Measurements from ENCODE around the gene DDX21.
"Not testable (repeated sequence)": the region's sequence is repeated elsewhere in the genome, so short reads cannot be mapped to it uniquely, and the experiment has no call there.

Gene DDX21

GRCh38 chr10:68955832-68956532 is at the start of gene DDX21:
Gene DDX21, plus strand, starts transcription at chr10:68956170. Its CDS starts 56 bp downstream, at chr10:68956226.
- peak; percentile 85 for DNase-seq

- no peak for DNase-seq
These were observed 31.4 kb upstream of the DDX21 start for GRCh38 chr10:68924593-68924992.

GRCh38 chr10:68925489-68925888 is 30.5 kb upstream of the DDX21 start:
- DNase-seq: no peak

- DNase-seq: not testable (repeated sequence)
These were observed 26.8 kb upstream of the DDX21 start for GRCh38 chr10:68929157-68929556.

GRCh38 chr10:68929888-68930287 is 26.1 kb upstream of the DDX21 start:
- not testable (repeated sequence) for DNase-seq

GRCh38 chr10:68932860-68933259 is 23.1 kb upstream of the DDX21 start:
- not testable (repeated sequence) for DNase-seq

- no peak for DNase-seq
These were observed 21.0 kb upstream of the DDX21 start for GRCh38 chr10:68934994-68935393.

- DNase-seq: no peak
These were observed 17.9 kb upstream of the DDX21 start for GRCh38 chr10:68938117-68938516.

- DNase-seq: no peak
These were observed 17.1 kb upstream of the DDX21 start for GRCh38 chr10:68938884-68939283.

- not testable (repeated sequence) for DNase-seq
These were observed 15.1 kb upstream of the DDX21 start for GRCh38 chr10:68940917-68941316.

GRCh38 chr10:68950598-68950997 is 5.4 kb upstream of the DDX21 start:
- DNase-seq: no peak

- DNase-seq: no peak
These were observed 1.1 kb upstream of the DDX21 start for GRCh38 chr10:68954904-68955303.

- no peak for DNase-seq
These were observed 577 bp upstream of the DDX21 start for GRCh38 chr10:68955355-68955831.

GRCh38 chr10:68957284-68957615 is 1.3 kb downstream of the DDX21 start:
- no peak for DNase-seq

- peak; percentile 1 for DNase-seq
These were observed 1.7 kb downstream of the DDX21 start for GRCh38 chr10:68957654-68958053.

- no peak for DNase-seq
These were observed 3.9 kb downstream of the DDX21 start for GRCh38 chr10:68959695-68960527.

GRCh38 chr10:68963151-68963550 is 7.2 kb downstream of the DDX21 start:
- DNase-seq: no peak

GRCh38 chr10:68973975-68974374 is 18.0 kb downstream of the DDX21 start:
- no peak for DNase-seq

GRCh38 chr10:68975936-68976473 is 20.0 kb downstream of the DDX21 start:
- not testable (repeated sequence) for DNase-seq

- not testable (repeated sequence) for DNase-seq
These were observed 23.8 kb downstream of the DDX21 start for GRCh38 chr10:68979738-68980137.

GRCh38 chr10:68981074-68981473 is 25.1 kb downstream of the DDX21 start:
- DNase-seq: no peak

- DNase-seq: no peak
These were observed 26.4 kb downstream of the DDX21 start for GRCh38 chr10:68982389-68982788.

- DNase-seq: no peak
These were observed 31.6 kb downstream of the DDX21 start for GRCh38 chr10:68987611-68988010.
